NCI-H2196 (cell line): Measurements from ENCODE around the gene TFDP3.

ENCODE experiments used
- DNase-seq: peaks from one replicate; lab custom pipeline; 2025; ENCODE audit not compliant: unreplicated experiment; lab: John Stamatoyannopoulos, UW

Gene TFDP3

GRCh38 chrX:133188631-133189030 lies 29.5 kb downstream of the TFDP3 start:
- no peak for DNase-seq

- no peak for DNase-seq
Observed at GRCh38 chrX:133185938-133186337, 32.2 kb downstream of the TFDP3 start.

GRCh38 chrX:133185119-133185518 lies 33.0 kb downstream of the TFDP3 start:
- DNase-seq: no peak

GRCh38 chrX:133183806-133184205 lies 34.3 kb downstream of the TFDP3 start:
- no peak for DNase-seq

- DNase-seq: no peak
Observed at GRCh38 chrX:133179500-133179899, 38.7 kb downstream of the TFDP3 start.

GRCh38 chrX:133177202-133177601 lies 41.0 kb downstream of the TFDP3 start:
- no peak for DNase-seq

- peak; percentile 32 for DNase-seq
Observed at GRCh38 chrX:133175605-133176004, 42.5 kb downstream of the TFDP3 start.

GRCh38 chrX:133175162-133175561 lies 43.0 kb downstream of the TFDP3 start:
- DNase-seq: no peak

- peak; percentile 25 for DNase-seq
Observed at GRCh38 chrX:133171962-133172708, 46.0 kb downstream of the TFDP3 start.
